NCI-H1417 treated with DMSO at 0.1 percent for 48 hours (cell line): ENCODE measurements around the gene TRPC4.
"Not testable (repeated sequence)": the region's sequence is repeated elsewhere in the genome, so short reads cannot be mapped to it uniquely, and the experiment has no call there.

Source experiments
- DNase-seq: peaks from one replicate; lab custom pipeline; 2025; lab: John Stamatoyannopoulos, UW

TRPC4 gene

DNA sequence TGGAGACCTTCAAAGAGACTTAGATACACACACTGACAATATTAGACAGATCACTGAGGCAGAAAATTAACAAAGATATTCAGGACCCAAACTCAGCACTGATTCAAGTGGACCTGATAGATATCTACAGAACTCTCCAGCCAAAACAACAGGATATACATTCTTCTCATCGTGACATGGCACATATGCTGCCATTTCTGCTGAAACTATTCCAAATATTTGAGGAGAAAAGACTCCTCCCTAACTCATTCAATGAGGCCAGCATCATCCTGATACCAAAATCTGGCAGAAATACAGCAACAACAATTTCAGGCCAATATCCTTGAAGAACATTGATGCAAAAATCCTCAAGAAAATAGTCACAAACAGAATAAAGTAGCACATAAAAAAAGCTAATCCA is 53.3 kb downstream of the TRPC4 start:
- no peak for DNase-seq

DNA sequence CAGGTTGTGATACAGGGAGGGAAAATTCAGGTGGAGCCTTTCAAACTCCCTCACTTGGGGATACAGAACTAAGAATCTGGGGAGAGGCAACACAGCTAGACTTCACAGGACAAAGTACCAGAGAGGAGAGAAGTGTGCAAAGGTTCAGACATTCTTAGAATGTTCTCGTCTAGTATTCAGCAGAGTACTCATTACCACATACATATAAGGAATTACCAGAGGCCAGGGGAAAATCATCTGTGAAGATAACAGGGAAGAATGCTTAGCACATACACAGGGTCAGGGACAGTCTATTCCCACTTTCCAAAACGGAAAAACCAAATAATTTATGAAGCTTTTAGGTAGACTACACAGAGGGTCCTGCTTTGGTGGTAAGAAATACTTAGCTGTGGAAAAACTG is 58.1 kb downstream of the TRPC4 start:
- DNase-seq = no peak

DNA sequence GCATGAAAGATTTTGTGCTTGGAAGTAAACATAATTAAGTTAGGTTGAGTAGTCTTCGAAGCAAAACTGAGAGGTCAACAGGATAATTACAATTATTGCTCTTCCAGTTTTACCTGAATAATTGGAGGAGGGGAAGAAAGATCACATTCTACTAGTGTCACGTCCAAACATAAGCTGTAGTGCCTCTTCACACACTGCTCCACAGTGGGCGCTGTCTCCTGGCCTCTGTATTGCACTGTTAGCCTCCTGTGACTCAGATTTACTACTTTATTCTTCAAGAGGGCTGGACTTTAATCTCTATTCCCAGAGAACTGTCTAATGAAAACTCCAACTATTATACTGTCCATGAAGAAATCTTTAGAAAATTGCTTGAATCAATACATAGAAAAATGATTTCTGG is 62.9 kb downstream of the TRPC4 start:
- no peak for DNase-seq

DNA sequence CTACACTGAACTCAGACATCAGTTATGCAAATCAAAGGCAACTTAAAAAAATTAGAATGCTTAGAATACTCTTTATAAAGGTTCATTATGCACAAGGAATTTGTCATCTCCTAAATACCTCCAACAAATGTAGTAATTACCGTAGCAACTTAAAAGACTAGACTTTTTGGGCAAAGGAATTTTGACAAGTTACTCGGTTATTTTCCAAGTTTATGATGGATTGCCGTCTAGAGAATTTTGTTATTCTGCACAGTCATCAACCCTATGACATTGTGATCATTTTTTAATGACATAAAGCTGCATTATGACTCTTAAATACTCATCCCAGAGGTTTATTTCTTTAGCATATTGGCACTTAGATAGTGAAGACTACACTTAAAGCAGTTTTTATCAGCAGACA is 71.9 kb downstream of the TRPC4 start:
- DNase-seq = no peak

DNA sequence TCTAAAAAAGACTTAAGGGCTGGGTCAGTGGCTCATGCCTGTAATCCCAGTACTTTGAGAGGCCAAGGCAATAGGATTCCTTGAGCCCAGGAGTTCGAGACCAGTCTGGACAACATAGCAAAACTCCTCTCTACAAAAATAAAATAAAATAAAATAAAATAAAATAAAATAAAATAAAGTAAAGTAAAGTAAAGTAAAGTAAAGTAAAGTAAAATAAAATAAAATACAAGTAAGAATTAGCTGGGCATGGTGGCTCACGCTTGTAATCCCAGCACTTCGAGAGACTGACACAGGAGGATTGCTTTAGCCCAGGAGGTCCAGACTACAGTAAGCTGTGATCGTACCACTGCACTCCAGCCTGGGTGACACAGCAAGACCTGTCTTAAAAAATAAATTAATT is 72.8 kb downstream of the TRPC4 start:
- DNase-seq = not testable (repeated sequence)

DNA sequence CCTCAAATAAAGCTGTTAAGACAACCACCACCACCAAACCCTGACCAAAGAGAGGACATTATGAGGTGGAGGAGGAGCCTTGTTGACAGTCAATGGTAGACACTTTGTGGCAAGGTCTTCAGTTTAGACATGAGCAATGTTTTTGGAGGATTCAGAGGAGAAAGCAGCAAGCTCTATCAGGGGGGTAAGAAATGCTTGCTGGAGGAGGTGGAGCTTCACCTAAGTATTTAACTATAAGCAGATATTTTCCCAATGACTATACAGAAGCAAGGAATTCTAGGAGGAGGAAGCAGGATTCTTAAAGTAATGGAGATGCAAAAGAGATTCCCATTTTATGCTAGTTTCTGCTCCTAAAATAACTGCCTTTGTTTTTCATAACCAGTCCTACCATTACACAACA is 74.2 kb downstream of the TRPC4 start:
- no peak for DNase-seq

DNA sequence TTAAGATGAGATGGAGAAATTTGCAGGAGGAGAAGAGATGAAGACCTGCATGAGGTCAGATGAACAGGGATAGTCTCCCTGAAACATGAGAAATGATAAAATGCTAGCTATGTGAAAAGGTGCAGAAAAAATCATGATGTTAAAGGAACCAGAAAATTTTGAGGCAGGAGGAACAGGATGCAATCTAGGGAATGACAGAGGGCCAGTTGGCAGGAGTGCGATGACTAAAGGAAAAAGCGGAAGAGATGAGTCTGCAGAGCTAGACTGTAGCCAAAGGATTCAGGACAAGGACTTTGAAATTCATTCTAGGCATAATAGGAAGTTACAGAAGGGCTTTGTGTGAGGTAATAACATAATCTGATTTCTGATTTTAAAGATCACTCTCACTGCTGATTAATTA is 77.9 kb downstream of the TRPC4 start:
- no peak for DNase-seq

DNA sequence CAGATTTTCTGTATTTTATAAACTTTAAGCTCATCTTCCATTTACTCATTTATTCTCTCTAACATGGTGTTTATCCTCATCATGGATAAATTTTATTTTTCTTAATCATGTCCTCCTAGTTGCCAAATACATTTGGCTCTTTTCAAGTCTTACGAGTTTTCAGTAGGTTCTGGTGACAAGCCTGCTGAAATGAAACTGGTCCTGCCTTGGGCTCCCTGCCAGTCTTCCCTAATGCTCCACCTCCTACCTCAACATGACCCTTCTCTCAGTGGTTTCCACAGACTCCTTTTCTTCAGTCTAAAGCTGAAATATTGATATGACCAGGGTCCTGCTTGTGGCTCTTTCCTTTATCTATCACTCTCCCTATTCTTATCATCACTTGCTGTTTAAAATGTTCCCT is 81.2 kb downstream of the TRPC4 start:
- DNase-seq = no peak

DNA sequence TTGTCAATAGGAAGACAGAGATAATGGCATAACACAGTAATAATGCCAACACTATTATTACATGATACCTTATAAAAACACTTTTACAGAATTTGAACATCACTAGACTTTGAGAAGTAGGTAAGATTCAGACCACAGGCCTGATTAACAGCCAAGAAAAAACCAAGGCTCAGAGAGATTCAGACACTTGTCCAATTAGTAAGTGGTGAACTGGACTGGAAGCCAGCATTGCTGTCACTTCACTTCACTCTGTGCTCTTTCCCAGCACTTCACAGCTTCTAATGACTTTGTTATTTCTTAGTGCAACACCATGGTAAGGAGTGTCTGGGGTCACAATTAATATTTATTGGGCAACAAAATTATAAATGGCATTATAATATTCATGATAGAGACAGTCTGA is 91.9 kb downstream of the TRPC4 start:
- DNase-seq = no peak

DNA sequence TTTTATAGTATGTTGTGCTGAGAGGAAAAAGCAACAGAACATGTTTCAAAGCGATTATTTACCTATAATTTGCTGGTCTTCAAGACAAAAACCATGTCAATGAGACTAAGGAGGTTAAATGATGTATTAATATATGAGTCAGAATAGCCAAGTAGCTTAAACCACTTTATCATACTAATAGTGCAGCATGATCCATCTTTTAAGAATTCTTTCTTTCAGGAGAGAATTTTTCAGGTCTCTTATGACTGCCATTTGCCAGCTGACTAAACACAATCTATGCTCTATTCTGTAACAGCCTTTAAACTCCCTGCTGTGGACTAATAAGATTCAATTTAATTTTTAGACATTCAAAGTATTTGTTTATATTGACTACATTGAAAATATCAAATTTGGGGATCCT is 93.7 kb downstream of the TRPC4 start:
- DNase-seq = no peak

DNA sequence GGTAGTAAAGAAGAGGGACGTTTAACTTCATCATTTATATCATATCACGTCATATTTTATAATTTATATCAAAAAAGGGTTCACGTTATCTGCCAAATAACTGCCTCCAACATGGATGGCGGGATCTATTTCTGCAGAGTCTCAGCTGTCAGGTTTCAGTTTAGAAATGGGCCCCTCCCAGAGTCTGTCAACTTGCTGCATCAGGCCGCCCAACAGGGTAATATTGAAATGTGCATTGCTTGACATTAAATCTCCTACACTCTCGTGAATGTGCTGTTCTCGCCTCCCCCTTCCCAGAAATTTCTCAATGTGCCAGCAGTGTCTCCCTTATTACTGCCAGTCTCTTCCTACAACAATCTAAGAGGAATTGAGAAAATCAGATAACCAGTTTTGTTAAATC is 96.9 kb downstream of the TRPC4 start:
- no peak for DNase-seq

DNA sequence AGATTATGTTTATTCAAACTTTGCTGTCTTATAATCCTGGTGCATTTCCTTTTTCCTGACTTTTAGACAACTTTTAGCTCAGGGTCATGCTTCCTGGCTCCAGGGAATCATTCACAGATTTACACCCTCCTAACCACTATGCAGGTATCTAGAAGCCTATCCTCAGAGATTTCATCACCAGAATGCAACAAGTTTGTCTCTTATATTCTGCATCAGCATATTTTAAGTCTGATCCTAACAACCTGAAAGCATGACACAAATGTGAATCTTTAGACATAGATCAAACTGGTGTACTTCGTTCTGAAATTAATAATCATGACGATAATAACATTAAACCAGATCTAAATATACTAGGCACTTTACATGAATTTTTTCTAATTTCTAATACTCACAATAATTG is 100.0 kb downstream of the TRPC4 start:
- no peak for DNase-seq

DNA sequence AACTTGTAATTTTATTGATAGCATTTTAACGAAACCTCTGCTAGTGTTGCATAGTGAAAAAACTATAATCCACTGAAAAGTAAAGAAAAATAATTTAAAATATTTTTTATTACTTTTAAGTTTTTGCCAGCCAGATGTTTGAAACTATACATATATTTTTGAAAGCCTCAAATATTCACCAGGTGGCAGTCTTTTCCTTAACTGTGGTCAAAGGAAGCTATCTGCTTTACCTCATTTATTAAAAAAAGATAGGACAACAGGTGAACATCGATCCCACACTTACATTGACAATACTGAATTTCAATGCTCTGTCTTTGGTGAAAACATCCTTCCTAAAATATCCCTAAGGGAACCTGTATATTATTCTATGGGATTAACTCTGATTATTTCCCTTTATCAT is 100.5 kb downstream of the TRPC4 start:
- no peak for DNase-seq

DNA sequence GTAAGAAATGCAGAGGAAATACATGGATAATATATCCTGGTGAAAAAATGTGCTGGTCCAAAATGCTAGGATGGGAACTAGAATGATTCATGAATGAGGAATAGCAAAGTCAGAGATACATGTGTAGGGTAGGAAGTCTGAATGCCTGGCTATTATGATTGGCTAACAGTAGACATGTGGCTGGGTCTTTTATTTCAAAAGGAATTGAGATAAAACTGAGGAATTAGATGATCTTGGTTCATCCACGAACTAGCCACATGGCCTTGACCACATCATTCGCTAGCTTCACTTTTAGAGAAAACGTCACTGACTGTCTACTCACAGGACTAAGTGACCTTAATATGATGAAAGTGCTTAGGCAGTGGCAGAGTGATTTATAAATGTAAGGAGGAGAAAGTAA is 103.1 kb downstream of the TRPC4 start:
- DNase-seq = no peak

DNA sequence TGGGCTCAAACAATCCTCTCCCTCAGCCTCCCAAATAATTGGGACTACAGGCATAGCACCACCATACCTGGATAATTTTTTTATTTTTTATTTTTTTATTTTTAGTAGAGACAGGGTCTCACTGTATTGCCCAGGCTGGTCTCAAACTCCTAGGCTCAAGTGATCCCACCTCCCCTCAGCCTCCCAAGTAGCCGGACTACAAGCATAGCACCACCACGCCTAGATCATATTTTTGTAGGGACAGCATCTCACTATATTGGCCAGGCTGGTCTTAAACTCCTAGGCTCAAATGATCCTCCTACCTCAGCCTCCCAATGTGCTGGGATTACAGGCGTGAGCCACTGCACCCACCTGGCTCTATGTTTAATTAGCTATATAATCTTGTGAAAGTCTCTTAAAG is 114.2 kb downstream of the TRPC4 start:
- no peak for DNase-seq

DNA sequence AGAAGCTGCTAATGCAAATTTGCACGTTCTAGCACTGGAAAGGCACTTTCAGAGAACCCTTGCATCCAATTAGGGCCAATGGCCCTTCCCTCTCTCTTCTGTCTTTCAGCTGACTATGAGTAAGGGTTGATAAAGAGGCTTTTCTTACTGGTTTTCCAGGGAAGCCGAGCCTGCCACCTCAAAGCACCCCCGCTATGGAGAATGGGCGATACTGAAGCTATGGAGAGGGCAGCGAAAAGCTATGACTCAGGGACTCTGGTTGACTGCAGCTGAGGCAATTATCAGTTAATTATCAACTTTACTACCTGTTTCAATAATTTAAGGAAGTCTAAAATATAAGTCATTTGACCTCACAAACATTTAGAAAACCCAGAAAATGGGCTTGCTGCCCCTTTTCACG is 115.8 kb downstream of the TRPC4 start:
- DNase-seq = no peak

DNA sequence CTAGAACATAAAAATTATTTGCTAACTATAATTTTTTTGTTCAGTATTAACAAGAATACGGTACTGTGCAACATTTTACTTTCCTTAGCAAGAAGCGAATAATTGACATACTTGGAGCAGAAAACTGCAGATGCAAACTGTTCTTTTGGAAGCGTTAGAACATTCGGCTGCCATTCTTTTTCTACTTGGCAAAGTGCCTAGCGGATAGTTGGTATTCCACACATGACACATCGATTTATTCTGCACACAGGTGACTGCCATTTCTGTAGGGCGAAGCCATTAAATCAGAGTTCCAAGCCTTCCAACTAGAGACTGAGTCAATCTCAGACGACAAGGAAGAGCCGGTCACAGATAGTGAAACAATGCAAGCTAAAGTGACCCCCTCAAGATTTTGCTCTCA is 117.4 kb downstream of the TRPC4 start:
- DNase-seq = no peak

DNA sequence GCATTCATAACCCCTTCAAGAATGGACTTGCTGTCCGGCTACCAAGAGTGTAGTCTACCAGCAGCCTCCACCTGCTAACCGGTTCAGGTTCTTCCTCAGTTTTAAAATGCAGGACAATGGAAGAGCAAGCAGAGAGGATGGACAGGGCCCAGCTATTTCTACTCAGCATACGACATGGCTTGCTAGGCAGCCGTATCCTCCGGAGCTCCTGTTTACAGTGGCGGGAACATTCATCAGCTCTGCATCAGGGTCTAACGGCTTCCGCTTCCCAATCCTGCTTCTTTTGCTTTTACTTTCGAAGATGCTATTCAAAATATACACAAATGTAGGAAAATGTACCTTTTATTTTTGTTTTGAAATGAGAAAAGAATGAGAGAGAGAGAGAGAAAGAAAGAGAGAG is 118.5 kb downstream of the TRPC4 start:
- no peak for DNase-seq

DNA sequence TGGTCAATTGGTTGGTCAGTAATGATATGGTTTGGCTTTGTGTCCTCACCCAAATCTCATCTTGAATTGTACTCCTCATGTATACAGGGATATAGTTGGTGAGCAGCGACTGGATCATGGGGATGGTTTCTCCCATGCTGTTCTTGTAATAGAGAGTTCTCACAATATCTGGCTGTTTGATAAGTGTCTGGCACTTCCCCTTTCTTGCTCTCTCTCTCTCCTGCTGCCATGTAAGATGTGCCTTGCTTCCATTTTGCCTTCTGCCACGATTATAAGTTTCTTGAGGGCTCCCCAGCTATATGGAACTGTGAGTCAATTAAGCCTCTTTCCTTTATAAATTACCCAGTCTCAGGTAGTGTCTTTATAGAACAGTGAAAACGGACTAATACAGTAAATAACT is 120.7 kb downstream of the TRPC4 start:
- no peak for DNase-seq

DNA sequence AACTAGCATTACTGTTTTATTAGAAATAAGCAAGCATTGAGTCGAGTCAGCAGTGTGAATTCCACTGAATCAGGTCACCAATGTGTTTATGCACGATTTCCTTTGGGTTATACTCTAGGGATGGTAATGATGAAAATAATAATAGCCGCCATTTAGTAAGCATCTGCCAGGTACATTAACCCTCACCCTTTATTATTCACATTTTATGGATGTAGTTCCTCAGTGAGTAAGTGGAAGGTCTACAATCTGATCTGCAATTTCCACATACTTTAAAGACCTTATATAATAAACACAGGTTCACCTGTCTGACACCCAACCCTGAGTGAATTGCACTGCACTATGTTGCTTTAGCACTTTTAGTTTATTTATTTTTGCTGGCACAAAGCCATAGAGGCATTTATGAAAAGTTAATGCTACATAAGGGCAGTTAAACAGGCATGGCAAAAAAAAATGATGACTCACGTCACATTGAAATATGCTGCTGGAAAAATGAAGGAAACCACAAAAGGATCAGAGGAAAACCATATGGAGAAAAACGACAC is 122.4 kb downstream of the TRPC4 start:
- peak; percentile 44 for DNase-seq

DNA sequence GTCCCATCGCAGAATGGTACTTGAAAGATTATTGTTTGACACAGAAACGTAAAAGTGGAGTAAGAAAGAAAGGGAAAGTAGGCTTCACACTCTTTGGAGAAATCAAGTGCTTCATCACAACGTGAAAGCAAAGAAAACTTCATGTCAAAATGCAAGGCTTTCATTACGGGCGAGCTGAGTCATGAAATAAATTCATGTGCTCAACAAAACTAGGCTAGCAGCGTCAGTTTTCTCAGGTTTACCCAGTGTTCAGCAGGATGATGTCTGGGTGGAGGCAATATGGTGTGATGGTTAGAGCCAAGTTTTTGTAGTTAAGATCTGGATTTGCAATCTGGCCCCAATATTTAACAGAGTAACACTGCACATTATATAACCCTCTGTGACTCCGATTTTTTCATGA is 128.0 kb downstream of the TRPC4 start:
- DNase-seq = no peak

DNA sequence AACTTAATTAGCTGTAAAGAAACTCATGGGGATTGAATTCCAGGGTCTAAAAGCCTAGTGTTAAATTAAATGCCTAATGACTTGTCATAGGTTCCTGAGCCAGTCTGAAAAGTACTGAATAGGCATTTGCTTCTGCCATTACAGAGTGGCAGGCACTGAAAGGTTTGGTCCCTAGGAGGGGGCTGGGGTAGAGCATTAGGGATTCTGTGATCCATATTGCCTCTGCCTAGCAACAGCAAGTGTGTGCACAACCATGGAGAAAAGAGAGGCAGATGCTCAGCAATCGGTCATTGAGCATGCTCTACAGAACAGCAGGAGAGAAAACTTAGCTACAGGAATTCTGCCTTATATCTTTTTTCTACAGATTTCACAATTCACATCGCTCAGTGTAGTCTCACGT is 133.5 kb downstream of the TRPC4 start:
- DNase-seq = no peak

DNA sequence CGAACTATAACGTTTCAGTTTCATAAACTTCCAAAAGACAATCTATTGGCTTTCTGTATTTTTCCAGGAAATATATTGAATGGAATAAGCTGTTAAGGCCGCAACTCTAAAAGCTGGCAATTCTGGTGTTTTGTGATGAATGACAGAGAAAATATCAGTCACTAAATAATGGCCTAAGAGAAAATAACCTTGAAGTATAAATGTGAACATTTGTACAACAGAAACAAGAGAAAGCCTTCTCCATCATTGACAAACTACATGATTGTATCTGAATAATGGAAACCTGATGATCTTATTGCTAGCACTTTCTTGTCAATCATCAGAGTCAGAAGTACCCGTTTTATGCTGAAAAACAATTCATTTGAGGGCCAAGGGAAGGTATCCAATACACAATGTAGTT is 134.3 kb downstream of the TRPC4 start:
- DNase-seq = no peak

DNA sequence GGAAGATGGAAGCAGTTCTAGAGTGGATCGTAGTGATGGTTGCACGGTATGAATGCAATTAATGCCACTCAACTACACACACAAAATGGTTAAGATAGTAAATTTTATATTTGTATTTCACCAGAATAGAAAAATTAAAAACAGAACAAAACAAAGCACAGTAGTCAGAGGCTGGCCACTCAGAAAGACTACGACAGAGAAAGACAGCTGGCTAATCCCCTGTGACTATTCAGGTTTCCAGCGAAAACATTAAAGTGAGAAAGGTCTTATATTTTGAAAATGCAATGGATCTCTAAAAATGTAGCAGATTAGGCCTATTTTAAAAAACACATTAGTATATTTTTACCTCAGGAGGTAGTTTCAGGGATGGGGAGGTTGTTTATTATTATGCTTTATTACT is 139.7 kb downstream of the TRPC4 start:
- no peak for DNase-seq
